Mesendoderm (in vitro differentiated cells): ENCODE data around the gene PRPSAP2.

Experiments used
- DNase-seq: peaks from one replicate; pipeline ENCODE4 v3.0.0; 2013
- H2AK5ac ChIP-seq: 2 replicates; pipeline ENCODE4 v1.6.1; 2013; ENCODE audit warnings: low read length, inconsistent platforms
- H2BK120ac ChIP-seq: 2 replicates; pipeline ENCODE4 v1.6.1; 2013; ENCODE audit warnings: low read depth, mild to moderate bottlenecking, low read length, moderate library complexity, mixed read lengths
- H2BK15ac ChIP-seq: replicated peaks from 2 replicates; pipeline ENCODE4 v1.6.1; 2013; ENCODE audit warnings: low read depth, mild to moderate bottlenecking, moderate library complexity
- H2BK5ac ChIP-seq: 2 replicates; pipeline ENCODE4 v1.6.1; 2013; ENCODE audit warnings: low read length, inconsistent platforms
- H3K18ac ChIP-seq: 2 replicates; pipeline ENCODE4 v1.6.1; 2013; ENCODE audit warnings: mild to moderate bottlenecking, low read length, mixed read lengths
- H3K23ac ChIP-seq: one replicate; pipeline ENCODE4 v1.6.1; 2013; ENCODE audit warnings: low read length
- H3K27ac ChIP-seq: 2 replicates; pipeline ENCODE4 v1.5.1; 2013; ENCODE audit warnings: low read depth, mild to moderate bottlenecking, inconsistent platforms, low read length, moderate library complexity
- H3K27me3 ChIP-seq: 2 replicates; pipeline ENCODE4 v1.6.1; 2013; ENCODE audit warnings: low read length, control low read depth, mild to moderate bottlenecking, inconsistent platforms; ENCODE audit not compliant: insufficient read depth, poor library complexity
- H3K36me3 ChIP-seq: 2 replicates; pipeline ENCODE4 v1.6.1; 2013; ENCODE audit warnings: low read length, inconsistent platforms; ENCODE audit not compliant: control insufficient read depth, insufficient read depth
- H3K4ac ChIP-seq: one replicate; pipeline ENCODE4 v1.6.1; 2013; ENCODE audit warnings: low read depth, mild to moderate bottlenecking, low read length, moderate library complexity
- H3K4me1 ChIP-seq: 2 replicates; pipeline ENCODE4 v1.6.1; 2013; ENCODE audit warnings: low read depth, low read length, inconsistent platforms; ENCODE audit not compliant: control insufficient read depth
- H3K4me2 ChIP-seq: 2 replicates; pipeline ENCODE4 v1.6.1; 2013; ENCODE audit warnings: low read length
- H3K4me3 ChIP-seq: 2 replicates; pipeline ENCODE4 v1.5.1; 2013; ENCODE audit warnings: mild to moderate bottlenecking, low read length
- H3K56ac ChIP-seq: one replicate; pipeline ENCODE4 v1.6.1; 2013; ENCODE audit warnings: low read length
- H3K79me1 ChIP-seq: 2 replicates; pipeline ENCODE4 v1.6.1; 2013; ENCODE audit warnings: low read length, inconsistent platforms
- H3K79me2 ChIP-seq: 2 replicates; pipeline ENCODE4 v1.6.1; 2013; ENCODE audit warnings: mild to moderate bottlenecking, low read length; ENCODE audit not compliant: control insufficient read depth, insufficient read depth
- H3K9ac ChIP-seq: 2 replicates; pipeline ENCODE4 v1.6.1; 2013; ENCODE audit warnings: low read length, inconsistent platforms
- H4K5ac ChIP-seq: one replicate; pipeline ENCODE4 v1.6.1; 2013; ENCODE audit warnings: low read length
- H4K8ac ChIP-seq: one replicate; pipeline ENCODE4 v1.6.1; 2013; ENCODE audit warnings: low read depth, mild to moderate bottlenecking, control low read depth, low read length, moderate library complexity
- WGBS: extraction: QIAGEN DNeasy Blood & Tissue Kit; methylation state at CpG from one replicate; pipeline ENCODE4 v1.1.7; 2013; ENCODE audit warnings: low lambda C conversion rate, missing lambda C conversion rate; ENCODE audit not compliant: insufficient coverage; ENCODE audit errors: extremely low coverage; 5-methylcytosine and 5-hydroxymethylcytosine counted together

The PRPSAP2 gene

DNA sequence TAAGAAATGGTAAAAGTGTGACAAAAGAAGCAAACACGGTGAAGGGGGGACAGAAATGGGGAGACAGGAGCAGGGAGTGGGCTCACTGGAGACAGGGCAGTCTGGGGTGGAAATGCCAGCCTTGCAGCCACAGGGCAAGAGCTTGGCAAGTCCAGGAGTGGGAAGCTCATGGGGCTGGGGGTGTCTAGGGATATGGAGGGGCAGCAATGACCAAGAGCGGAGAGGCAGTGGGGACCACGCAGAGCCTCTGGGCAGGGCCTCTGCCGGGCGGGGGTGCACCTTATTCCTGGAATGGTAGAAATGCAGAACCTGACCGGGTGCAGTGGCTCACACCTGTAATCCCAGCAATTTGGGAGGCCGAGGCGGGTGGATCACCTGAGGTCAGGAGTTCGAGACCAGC lies 106.6 kb downstream of the PRPSAP2 start:
- no CpG with 5 or more reads among the region's 9 CpGs for WGBS
- no peak for DNase-seq

DNA sequence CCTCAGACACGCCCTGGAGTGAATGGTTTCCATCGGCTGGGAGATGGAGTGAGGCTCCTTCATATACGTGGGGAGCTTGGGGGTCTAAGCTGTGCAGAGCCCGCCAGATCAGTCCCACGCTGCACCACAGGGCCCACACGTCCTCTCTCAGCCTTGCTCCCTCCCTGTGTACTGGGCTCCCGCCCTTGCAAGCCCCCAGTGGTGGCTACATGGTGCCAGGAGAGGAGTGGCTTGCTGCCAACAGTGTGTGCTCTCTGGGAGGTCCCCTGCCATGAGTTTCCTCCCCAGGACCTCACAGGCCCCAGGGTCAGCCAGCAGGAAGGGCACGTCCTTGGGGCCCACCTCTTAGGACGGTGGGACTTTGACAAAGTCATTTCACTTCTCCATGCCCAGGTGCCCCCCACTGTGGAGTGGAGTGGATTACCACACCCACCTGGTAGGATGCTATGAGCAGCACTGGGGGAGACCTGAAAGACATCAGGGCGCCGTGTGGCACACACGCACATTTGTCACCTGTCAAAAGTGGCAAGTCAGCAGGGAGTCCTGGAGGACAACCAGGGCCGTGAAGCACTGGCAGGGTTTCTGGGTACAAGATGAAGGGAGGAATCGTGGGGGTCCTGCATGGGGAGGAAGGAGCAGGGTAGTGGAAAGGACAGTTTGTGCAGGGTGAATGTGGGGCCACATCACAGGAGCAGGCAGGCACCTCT lies 107.8 kb downstream of the PRPSAP2 start:
- Histone ChIP-seq H2BK5ac (no peak overlapping the region), H4K8ac (no peak overlapping the region), H3K79me1 (no peaks in the 10 kb centered on the region), H2BK15ac (no peak overlapping the region), H4K5ac (no peak overlapping the region), H3K4me1 (peaks cover 4% of the 10 kb centered on the region), H3K4ac (no peak overlapping the region), H2BK120ac (no peak overlapping the region), H3K4me3 (no peak overlapping the region), H3K4me2 (no peak overlapping the region), H3K79me2 (no peaks in the 10 kb centered on the region), H3K23ac (no peak overlapping the region), H3K27ac (no peak overlapping the region), H3K56ac (no peak overlapping the region), H2AK5ac (no peak overlapping the region), H3K9ac (no peak overlapping the region), H3K36me3 (peaks cover 1% of the 10 kb centered on the region), H3K27me3 (no peaks in the 10 kb centered on the region), H3K18ac (no peak overlapping the region)
- DNase-seq = no peak
- no CpG with 5 or more reads among the region's 14 CpGs for WGBS

More for the DNA sequence above, 106.6 kb downstream of the PRPSAP2 start:
- Histone ChIP-seq H3K36me3 (no peaks in the 10 kb centered on the region), H3K27me3 (no peaks in the 10 kb centered on the region), H3K79me2 (no peaks in the 10 kb centered on the region), H4K5ac (no peak overlapping the region), H2AK5ac (no peak overlapping the region), H3K4me3 (no peak overlapping the region), H3K4me2 (no peak overlapping the region), H4K8ac (no peak overlapping the region), H3K23ac (no peak overlapping the region), H3K27ac (no peak overlapping the region), H3K56ac (no peak overlapping the region), H3K4ac (no peak overlapping the region), H3K18ac (no peak overlapping the region), H3K79me1 (no peaks in the 10 kb centered on the region), H2BK120ac (no peak overlapping the region), H2BK5ac (no peak overlapping the region), H2BK15ac (no peak overlapping the region), H3K4me1 (peaks cover 4% of the 10 kb centered on the region), H3K9ac (no peak overlapping the region)

DNA sequence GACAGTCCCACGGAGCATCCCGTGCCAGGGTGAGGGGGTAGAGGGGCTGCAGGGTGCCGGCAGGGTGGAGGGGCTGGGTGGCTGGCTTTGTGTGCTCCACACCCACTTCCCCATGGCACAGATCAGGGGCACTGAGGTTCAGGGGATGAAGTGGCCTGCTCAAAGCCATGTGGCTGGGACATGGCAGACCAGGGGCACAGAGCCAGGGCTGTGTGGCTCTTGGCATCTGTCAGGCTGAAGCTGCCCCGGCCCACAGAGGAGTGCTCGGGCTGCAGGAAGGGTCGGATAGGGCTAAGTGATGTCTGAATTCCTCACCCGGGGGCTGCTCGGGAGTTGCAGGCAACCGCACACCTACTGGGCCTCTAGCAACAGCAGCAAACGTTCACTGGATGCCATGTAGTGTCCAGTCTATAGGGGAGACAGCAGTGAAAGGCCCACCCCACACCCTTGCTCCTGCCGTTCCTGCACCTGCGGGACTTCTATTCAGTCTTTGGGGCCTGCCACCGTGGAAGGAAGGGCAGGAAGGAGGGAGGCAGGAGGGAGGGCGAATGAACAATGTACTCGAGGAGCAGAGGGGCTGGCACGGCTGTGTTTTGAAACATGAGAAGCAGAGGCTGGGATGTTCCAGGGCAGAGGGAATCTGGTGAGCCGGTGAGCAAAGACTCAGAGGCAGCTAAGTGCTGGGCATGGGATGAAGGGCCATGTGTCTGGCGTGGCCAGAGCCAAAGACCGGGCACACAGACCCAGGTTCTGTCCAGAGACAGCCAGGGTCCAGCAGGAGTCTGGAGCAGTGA lies 109.1 kb downstream of the PRPSAP2 start:
- Histone ChIP-seq H3K18ac (no peak overlapping the region), H3K4ac (no peak overlapping the region), H2BK5ac (no peak overlapping the region), H4K5ac (no peak overlapping the region), H3K36me3 (peaks cover 3% of the 10 kb centered on the region), H2BK120ac (no peak overlapping the region), H3K9ac (no peak overlapping the region), H3K4me3 (no peak overlapping the region), H3K23ac (no peak overlapping the region), H3K4me1 (peaks cover 4% of the 10 kb centered on the region), H2BK15ac (no peak overlapping the region), H2AK5ac (no peak overlapping the region), H4K8ac (no peak overlapping the region), H3K4me2 (no peak overlapping the region), H3K56ac (no peak overlapping the region), H3K27ac (peak overlapping the region; percentile 17), H3K27me3 (no peaks in the 10 kb centered on the region), H3K79me1 (no peaks in the 10 kb centered on the region), H3K79me2 (no peaks in the 10 kb centered on the region)
- DNase-seq = peak; percentile 37
- WGBS = no CpG with 5 or more reads among the region's 19 CpGs

DNA sequence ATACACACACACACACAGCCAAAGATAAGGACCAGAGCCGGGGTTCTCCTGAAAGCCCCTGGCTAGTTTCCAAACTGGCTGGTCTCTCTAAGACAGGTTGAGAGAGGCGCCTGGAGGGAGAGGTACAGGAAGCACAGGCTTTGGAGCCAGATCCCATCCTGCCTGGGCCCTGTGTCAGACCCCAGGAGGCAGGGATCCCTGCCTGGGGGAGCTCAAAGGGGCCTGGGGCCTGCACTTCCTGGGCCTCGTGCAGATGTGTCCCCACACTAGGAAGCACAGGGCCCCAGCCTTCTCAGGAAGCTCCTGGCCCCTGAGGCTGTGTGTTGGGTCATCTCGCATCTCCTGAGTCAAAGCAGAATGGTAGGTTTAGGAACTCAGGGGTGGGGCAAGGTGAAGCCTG lies 110.0 kb downstream of the PRPSAP2 start:
- DNase-seq = peak; percentile 65
- peak overlapping the region; percentile 4 for H3K9ac ChIP-seq
- H3K4ac ChIP-seq = no peak overlapping the region
- H3K4me3 ChIP-seq = no peak overlapping the region
- H2BK5ac ChIP-seq = no peak overlapping the region
- no peak overlapping the region for H2BK15ac ChIP-seq
- no peak overlapping the region for H3K27ac ChIP-seq
- H3K18ac ChIP-seq = no peak overlapping the region
- H3K56ac ChIP-seq = no peak overlapping the region
- no peak overlapping the region for H2AK5ac ChIP-seq
- peaks cover 4% of the 10 kb centered on the region for H3K4me1 ChIP-seq
- H4K8ac ChIP-seq = no peak overlapping the region
- no peak overlapping the region for H3K4me2 ChIP-seq
- no CpG with 5 or more reads among the region's 4 CpGs for WGBS
- H3K23ac ChIP-seq = no peak overlapping the region
- no peak overlapping the region for H2BK120ac ChIP-seq
- no peaks in the 10 kb centered on the region for H3K27me3 ChIP-seq
- H3K79me1 ChIP-seq = no peaks in the 10 kb centered on the region
- no peaks in the 10 kb centered on the region for H3K79me2 ChIP-seq
- peaks cover 3% of the 10 kb centered on the region for H3K36me3 ChIP-seq
- H4K5ac ChIP-seq = no peak overlapping the region

DNA sequence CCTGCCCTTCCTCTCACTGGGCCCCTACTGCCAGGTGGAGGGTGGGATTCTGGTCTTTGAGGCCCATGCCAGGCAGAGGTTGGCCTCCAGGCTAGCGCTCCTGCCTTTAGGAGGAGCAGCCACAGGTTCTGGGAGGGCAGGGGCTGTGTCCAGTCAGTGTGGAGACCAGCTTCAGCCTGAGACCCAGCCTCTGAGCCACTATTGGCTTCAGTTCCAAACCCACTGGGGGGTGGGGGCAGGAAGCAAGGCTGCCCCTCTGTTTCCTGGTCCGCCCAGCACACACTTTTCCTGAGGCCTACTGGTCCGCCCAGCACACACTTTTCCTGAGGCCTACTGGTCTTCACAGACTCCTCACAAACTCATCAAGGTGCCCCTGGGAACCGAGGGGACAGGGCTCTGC lies 110.4 kb downstream of the PRPSAP2 start:
- Histone ChIP-seq H3K27ac (no peak overlapping the region), H3K9ac (no peak overlapping the region), H3K4ac (no peak overlapping the region), H4K8ac (no peak overlapping the region), H3K36me3 (peaks cover 3% of the 10 kb centered on the region), H3K23ac (no peak overlapping the region), H3K27me3 (no peaks in the 10 kb centered on the region), H3K4me1 (peaks cover 4% of the 10 kb centered on the region), H2BK15ac (no peak overlapping the region), H2BK5ac (no peak overlapping the region), H3K56ac (peak overlapping the region; percentile 27), H3K18ac (no peak overlapping the region), H3K79me1 (no peaks in the 10 kb centered on the region), H2AK5ac (no peak overlapping the region), H3K4me2 (no peak overlapping the region), H3K4me3 (no peak overlapping the region), H4K5ac (no peak overlapping the region), H3K79me2 (no peaks in the 10 kb centered on the region), H2BK120ac (no peak overlapping the region)
- DNase-seq = no peak
- no CpG with 5 or more reads among the region's 4 CpGs for whole genome bisulfite sequencing
